LoVo (cell line): Measurements from ENCODE around the gene ITGAV.

Source experiments
- DNase-seq: peaks from one replicate; pipeline ENCODE4 v3.0.0-alpha.2; 2016; ENCODE audit warnings: low spot score

Gene ITGAV

GRCh38 chr2:186670831-186671230, 81.0 kb downstream of the ITGAV start:
- DNase-seq, result no peak

GRCh38 chr2:186675380-186675779, 85.5 kb downstream of the ITGAV start:
- DNase-seq, result no peak

- no peak for DNase-seq
These were observed 93.5 kb downstream of the ITGAV start for GRCh38 chr2:186683341-186683740.

- DNase-seq, result no peak
These were observed 98.0 kb downstream of the ITGAV start for GRCh38 chr2:186687807-186688211.

GRCh38 chr2:186688813-186689212, 99.0 kb downstream of the ITGAV start:
- no peak for DNase-seq

GRCh38 chr2:186690786-186691185, 100.9 kb downstream of the ITGAV start:
- DNase-seq, result peak; percentile 19

GRCh38 chr2:186691231-186691630, 101.4 kb downstream of the ITGAV start:
- DNase-seq, result no peak

- DNase-seq, result no peak
These were observed 102.0 kb downstream of the ITGAV start for GRCh38 chr2:186691900-186692299.

GRCh38 chr2:186693446-186693832, 103.6 kb downstream of the ITGAV start:
- no peak for DNase-seq

- DNase-seq, result no peak
These were observed 105.4 kb downstream of the ITGAV start for GRCh38 chr2:186695081-186695756.

GRCh38 chr2:186696290-186696689, 106.4 kb downstream of the ITGAV start:
- no peak for DNase-seq

- no peak for DNase-seq
These were observed 106.9 kb downstream of the ITGAV start for GRCh38 chr2:186696804-186697203.

- DNase-seq, result no peak
These were observed 107.7 kb downstream of the ITGAV start for GRCh38 chr2:186697536-186697935.

GRCh38 chr2:186699742-186700141, 109.9 kb downstream of the ITGAV start:
- DNase-seq, result no peak

- DNase-seq, result no peak
These were observed 112.2 kb downstream of the ITGAV start for GRCh38 chr2:186702006-186702405.

- DNase-seq, result no peak
These were observed 112.6 kb downstream of the ITGAV start for GRCh38 chr2:186702501-186702900.

- DNase-seq, result no peak
These were observed 115.0 kb downstream of the ITGAV start for GRCh38 chr2:186704897-186705296.

- no peak for DNase-seq
These were observed 119.9 kb downstream of the ITGAV start for GRCh38 chr2:186709529-186710450.

GRCh38 chr2:186713691-186714090, 123.8 kb downstream of the ITGAV start:
- no peak for DNase-seq

GRCh38 chr2:186714611-186715010, 124.8 kb downstream of the ITGAV start:
- no peak for DNase-seq

- no peak for DNase-seq
These were observed 126.1 kb downstream of the ITGAV start for GRCh38 chr2:186716004-186716403.

- DNase-seq, result no peak
These were observed 127.0 kb downstream of the ITGAV start for GRCh38 chr2:186716899-186717298.

GRCh38 chr2:186717320-186718007, 127.6 kb downstream of the ITGAV start:
- no peak for DNase-seq
